Esophagus muscularis mucosa (tissue), 3 donors: ENCODE results near the gene KLK2.

Experiments used
- CTCF ChIP-seq, 3 experiments: fragments of 200-600 bp in 2 of 3; fragments of 450-650 bp in 1 of 3; sonication (generic) in 2 of 3; IDR thresholded peaks; one replicate each; pipeline ENCODE4 v1.5.1; 2017 to 2019; ENCODE audit warnings: antibody characterized with exemption in 3 of 3, mild to moderate bottlenecking in 2 of 3, moderate library complexity in 1 of 3
- POLR2A ChIP-seq: fragments of 450-650 bp; IDR thresholded peaks from one replicate; pipeline ENCODE4 v1.6.1; 2017; ENCODE audit warnings: antibody characterized with exemption, moderate library complexity, mild to moderate bottlenecking, low read depth
- POLR2AphosphoS5 ChIP-seq, 2 donors: sonication (generic); formaldehyde crosslinking; IDR thresholded peaks; one replicate each; pipeline ENCODE4 v1.6.1; 2017; ENCODE audit warnings: antibody characterized with exemption in 2 of 2

DNA sequence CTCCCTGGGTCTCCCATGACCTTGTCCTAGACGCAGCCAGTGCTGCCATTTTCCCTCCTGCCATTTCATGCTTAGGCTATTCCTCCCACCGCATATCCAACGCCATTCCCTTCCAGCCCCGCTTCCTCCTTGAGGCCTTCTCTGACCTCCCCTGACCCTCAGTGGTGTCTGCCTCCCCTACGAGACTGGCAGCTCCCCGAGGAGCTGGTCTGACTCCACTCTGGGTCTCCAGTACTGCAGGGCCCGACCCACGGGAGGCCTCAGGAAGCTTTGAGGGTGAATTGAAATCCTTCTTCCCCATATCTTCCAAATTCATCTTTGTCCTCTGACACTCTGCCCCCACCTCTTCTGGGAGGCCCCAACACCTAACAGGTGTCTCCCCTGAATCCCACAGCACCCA, 40.6 kb upstream of the KLK2 start:
- TF ChIP-seq CTCF (IDR thresholded peaks at IDR 0.05) (no peak), POLR2AphosphoS5 (IDR thresholded peaks at IDR 0.05) (no peak), POLR2A (no peak)
